HG02759 (cell line): ENCODE results near the gene TAF10.
A peak's percentile ranks its signal among the peaks of the same experiment; 100 is the strongest.

ENCODE experiments used
- ATAC-seq: cut with Tn5 transposase; IDR thresholded peaks from one replicate; pipeline ENCODE4 v1.9.1; 2021; ENCODE audit warnings: mild to moderate bottlenecking, moderate library complexity; ENCODE audit not compliant: unreplicated experiment

Gene TAF10

GRCh38 chr11:6625832-6626420 lies 13.9 kb upstream of the TAF10 start:
- ATAC-seq = no peak

GRCh38 chr11:6625156-6625831 lies 13.3 kb upstream of the TAF10 start:
- ATAC-seq = no peak

GRCh38 chr11:6623391-6624363 lies 11.7 kb upstream of the TAF10 start:
- no peak for ATAC-seq

- no peak for ATAC-seq
Observed at GRCh38 chr11:6622261-6623171, 10.5 kb upstream of the TAF10 start.

DNA sequence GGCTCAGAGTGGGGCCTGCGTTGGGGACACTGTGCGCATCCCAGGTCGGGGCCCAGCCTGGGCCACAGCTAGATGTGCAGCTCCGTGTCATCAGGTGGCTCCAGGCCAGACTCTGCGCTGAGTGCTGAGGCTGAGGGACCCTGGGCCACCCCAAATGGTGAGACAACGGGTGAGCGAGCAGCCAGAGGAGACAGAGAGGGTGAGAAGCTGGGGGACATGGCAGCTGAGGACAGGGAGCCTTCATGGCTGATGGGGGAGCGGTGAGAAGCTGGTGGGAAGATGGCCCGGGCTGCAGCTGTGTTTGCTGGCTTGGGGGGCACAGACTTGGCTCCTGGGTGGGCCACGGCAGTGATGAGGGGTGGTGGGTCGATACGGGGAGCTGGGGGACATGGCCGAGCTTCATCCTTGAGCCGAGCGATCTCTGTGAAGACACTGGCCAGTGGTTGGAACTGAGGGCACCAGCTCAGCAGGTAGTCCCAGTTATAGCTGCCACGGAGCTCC lies 9.7 kb upstream of the TAF10 start:
- ATAC-seq = no peak

GRCh38 chr11:6620636-6621035 lies 8.6 kb upstream of the TAF10 start:
- no peak for ATAC-seq

GRCh38 chr11:6619004-6619745 lies 7.2 kb upstream of the TAF10 start, which contains the start of gene TPP1:
Gene TPP1 (minus strand): TSS chr11:6619422. CDS start chr11:6619400, 22 bp downstream.
- peak; percentile 98 for ATAC-seq

DNA sequence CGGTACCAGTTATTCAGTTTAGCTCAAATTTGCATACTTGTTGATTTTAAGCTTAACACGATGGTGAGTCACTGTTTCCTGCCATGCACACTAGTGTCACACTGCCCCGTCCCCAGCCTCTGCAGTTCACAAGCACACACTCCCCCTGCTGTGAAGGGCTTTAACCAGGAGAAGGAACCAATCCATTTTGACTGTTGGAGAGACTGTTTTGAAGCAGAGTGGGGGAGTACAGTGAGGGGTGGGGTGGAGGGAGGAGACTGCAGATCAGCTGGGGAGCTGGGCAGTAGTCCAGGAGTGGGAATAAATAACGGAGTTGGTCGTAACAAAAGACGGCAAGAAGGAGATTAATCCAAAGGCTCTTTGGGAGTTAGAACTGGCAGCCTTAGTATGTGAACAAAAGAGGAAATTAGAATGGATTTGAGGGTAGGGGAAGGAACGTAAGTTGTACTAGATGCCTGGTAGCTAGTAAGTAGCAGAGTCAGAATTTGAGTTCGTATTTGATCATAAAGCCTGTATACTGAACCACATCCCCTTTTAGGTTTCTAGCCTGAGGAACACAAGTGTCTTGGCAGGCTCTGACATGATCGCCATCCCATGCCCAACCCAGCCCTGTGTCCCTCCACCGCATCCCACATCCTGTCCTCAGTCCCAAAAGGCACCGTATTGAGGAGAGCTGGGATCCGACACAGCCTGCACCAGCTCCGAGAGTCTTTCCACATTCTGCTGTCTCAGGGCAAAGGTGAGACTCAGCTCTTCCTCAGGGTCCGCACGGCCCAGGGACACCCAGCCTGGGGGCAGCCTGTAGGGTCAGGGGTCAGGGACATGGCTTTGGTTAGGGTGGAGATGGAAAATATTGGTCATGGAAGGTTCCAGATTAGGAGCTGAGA lies 6.3 kb upstream of the TAF10 start:
- peak; percentile 2 for ATAC-seq

DNA sequence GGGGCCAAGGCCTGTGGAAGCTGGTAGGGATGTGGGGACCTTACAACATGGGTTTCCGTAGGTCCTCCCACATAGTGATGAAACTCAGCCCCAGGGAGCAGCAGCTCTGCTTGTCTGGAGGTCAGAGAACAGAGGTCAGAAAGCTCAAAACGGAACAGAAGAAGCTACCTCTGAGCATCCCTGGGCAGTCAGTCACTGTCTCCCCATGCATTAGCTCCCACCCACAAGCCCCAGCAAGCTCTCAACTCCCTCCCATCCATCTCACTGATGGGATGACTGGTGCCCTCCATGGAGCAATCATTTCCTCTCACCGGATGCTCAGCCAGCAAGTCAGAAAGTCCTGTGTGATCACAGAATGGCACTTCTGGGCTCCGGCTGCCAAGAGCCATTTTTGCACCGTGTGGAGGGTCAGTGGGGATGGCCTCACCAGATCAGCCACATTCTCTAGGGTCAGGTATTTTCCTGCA lies 5.3 kb upstream of the TAF10 start:
- ATAC-seq = no peak

DNA sequence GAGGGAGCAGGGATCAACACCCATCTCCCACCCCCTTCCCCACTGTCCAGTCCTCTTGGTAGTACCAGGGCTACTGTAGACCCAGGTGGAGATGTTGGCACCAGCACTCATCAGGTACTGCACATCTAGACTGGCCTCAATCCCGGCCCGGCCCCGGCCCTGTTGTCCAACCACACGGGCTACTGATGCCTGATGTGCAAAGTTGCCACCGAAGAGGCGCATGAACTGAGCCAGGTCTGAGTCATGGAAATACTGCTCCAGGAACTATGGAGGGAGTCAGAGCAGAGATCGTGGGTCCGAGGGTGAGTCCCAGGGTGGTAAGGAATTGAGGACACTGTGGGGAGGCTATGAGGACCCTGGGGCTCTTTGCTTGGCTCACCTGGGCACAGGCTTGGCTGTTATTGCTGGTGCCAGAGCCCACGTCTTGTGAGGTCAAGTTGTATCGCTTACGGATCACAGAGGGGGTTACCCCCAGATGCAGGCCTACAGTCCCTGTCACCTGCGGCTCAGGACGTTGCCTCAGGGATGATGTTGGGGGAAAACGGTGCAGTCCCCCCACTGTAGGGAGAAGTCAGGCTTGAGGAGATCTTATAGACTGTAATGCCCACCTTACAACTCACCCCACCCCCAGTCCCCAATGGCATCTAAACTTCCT lies 4.7 kb upstream of the TAF10 start:
- no peak for ATAC-seq

GRCh38 chr11:6615882-6616585 lies 4.0 kb upstream of the TAF10 start:
- no peak for ATAC-seq

GRCh38 chr11:6615046-6615445 lies 3.0 kb upstream of the TAF10 start:
- ATAC-seq = no peak

DNA sequence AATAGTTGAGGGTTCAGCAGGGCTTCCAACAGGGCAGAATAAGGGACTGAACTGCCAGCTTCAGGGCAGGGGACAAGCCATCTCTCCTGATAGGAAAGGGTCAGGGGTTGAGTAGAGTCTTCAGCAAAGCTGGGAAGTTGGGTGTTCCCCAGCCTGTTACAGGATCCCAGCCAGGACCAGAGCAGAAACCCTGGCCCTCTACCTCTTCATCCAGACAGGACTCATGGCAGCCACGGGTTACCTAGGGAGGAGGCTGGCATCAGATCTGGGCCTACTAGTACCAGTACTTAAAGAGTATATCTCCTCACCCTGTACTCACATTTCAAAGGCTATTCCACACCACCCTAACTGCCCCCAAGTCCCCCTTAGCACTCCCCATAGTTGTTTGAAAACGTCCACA lies 2.4 kb upstream of the TAF10 start:
- no peak for ATAC-seq

GRCh38 chr11:6613496-6613895 lies 1.5 kb upstream of the TAF10 start:
- ATAC-seq = no peak

DNA sequence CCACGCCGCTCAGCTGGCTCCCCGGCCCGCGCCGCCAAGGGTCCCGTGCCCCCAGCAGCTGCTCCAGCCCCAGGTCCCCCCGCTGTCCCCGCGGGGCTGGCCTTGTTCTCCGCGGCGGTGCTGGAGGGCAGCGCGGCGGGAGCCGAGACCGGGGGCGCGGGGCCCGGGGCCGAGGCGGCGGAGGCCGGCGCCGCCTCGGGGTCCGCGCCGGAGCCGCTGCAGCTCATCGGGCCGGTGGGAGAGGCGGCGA lies 128 bp downstream of the TAF10 start:
- peak; percentile 19 for ATAC-seq

DNA sequence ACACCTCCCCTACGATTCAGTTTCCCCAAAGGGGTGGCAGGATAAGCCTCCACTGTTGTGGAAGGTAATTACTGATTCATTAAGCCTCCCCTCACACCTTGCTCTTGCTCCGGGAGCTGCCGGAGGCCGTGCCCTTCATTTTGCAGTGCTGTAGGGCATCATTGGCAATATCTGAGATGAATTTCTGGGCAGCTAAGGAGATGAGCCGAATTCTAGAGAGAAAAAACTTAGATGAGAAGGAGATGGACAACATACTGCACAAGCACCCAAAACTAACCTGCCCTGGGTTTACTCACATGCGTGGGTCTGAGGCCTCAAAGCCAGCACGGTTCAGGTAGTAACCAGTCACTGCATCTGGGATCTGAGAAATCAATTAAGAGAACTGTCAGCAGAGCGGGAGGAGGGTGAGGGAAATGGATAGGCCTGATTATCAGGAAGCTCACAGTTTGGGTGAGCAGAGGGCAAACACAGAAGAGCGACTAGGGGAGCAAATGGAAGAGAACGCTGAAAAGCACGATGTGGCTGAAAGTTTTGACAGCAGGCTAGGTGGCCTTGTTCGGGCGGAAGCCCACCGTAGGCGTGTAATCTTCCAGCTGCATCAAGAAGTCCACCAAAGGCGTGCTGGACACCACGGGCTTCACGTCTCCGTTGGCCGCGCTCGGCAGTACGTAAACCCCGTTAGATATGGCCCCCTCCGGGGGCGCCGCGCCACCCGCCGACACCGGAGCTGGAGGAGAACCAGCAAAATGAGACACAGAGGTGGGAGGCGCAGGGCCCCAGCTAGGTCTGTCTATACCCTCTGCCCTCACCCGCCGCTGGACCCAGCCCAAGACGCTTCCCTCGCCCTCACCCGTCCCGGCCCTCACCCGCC lies 689 bp downstream of the TAF10 start:
- ATAC-seq = no peak

GRCh38 chr11:6610591-6610990 lies 1.4 kb downstream of the TAF10 start:
- no peak for ATAC-seq
